Activated CD8-positive, alpha-beta T cell treated with anti-CD3 and anti-CD28 coated beads for 36 hours (primary cell): Measurements from ENCODE around the gene RBM18. TPM values are rescaled to one million over a fixed set of nuclear protein-coding genes. Genes with fewer than 3 reads are reported as not detected.

Experiments used
- ATAC-seq: fragments of 200-7000 bp; cut with Tn5 transposase; one replicate; pipeline ENCODE4 v1.10.0; 2021; ENCODE audit warnings: mild to moderate bottlenecking, moderate library complexity
- CTCF ChIA-PET: fragments of 350-600 bp; sonication (Branson Sonifier 250); formaldehyde crosslinking; loops from one replicate; lab custom pipeline; 2021; ENCODE audit warnings: antibody characterized with exemption; lab: Charles Lee
- POLR2A ChIA-PET: fragments of 350-600 bp; sonication (Branson Sonifier 250); formaldehyde crosslinking; loops from one replicate; lab custom pipeline; 2021; ENCODE audit warnings: antibody characterized with exemption; lab: Charles Lee
- DNase-seq: peaks from one replicate; pipeline ENCODE4 v3.0.0-alpha.2; 2020
- H3K27ac Mint-ChIP-seq: one replicate; pipeline ENCODE4 v1.8.0; 2021; ENCODE audit warnings: mild to moderate bottlenecking, mixed read lengths
- H3K27me3 Mint-ChIP-seq: one replicate; pipeline ENCODE4 v1.8.0; 2021; ENCODE audit warnings: mixed read lengths
- H3K36me3 Mint-ChIP-seq: one replicate; pipeline ENCODE4 v1.8.0; 2021; ENCODE audit warnings: low read depth, mixed read lengths
- H3K4me1 Mint-ChIP-seq: one replicate; pipeline ENCODE4 v1.8.0; 2021; ENCODE audit warnings: low read depth, mixed read lengths
- H3K4me3 Mint-ChIP-seq: one replicate; pipeline ENCODE4 v1.8.0; 2021; ENCODE audit warnings: mild to moderate bottlenecking, moderate library complexity, mixed read lengths
- H3K9me3 Mint-ChIP-seq: one replicate; pipeline ENCODE4 v1.8.0; 2021; ENCODE audit warnings: mixed read lengths
- CTCF ChIP-seq: fragments of 200-600 bp; IDR thresholded peaks from one replicate; pipeline ENCODE4 v1.8.0; 2022; ENCODE audit warnings: antibody characterized with exemption, mild to moderate bottlenecking
- intact Hi-C: fragments of 100-400 bp; cut with micrococcal nuclease; formaldehyde crosslinking; loops from one replicate; pipeline ENCODE4 v1.10.0; 2022
- total RNA-seq, 2 experiments: library from RNA; stranded (reverse); gene quantifications; one replicate each; pipeline ENCODE4 v1.2.3, GENCODE V29; 2021

The RBM18 gene
- total RNA-seq, 2 experiments from 2014 or later, result 24.3 to 28.6 TPM

- Mint-ChIP-seq H3K4me3 (no peak overlapping the region), H3K4me1 (no peaks in the 10 kb centered on the region), H3K27ac (no peak overlapping the region), H3K36me3 (peaks cover 35% of the 10 kb centered on the region), H3K27me3 (no peaks in the 10 kb centered on the region), H3K9me3 (no peaks in the 10 kb centered on the region)
- no peak for TF ChIP-seq CTCF
- POLR2A ChIA-PET, result no interaction called here
- CTCF ChIA-PET, result interaction anchor here (1.5 to 1.8 kb wide), 3 partner anchors 43 to 208 kb away, joined by 4 to 7 read pairs (median 6); no protein-coding TSS in a partner anchor
- intact Hi-C loops, result no loop called here
- DNase-seq (no peak), ATAC-seq (no peak)
Measured at GRCh38 chr9:122307061-122307460, 42.4 kb upstream of the RBM18 start.

GRCh38 chr9:122302237-122303093 is 37.8 kb upstream of the RBM18 start:
- DNase-seq, result no peak
- H3K9me3 Mint-ChIP-seq, result no peaks in the 10 kb centered on the region
- intact Hi-C loops, result no loop called here
- no peaks in the 10 kb centered on the region for H3K4me1 Mint-ChIP-seq
- no peak overlapping the region for H3K4me3 Mint-ChIP-seq
- no peak overlapping the region for H3K27ac Mint-ChIP-seq
- POLR2A ChIA-PET, result no interaction called here
- CTCF ChIA-PET, result no interaction called here
- no peaks in the 10 kb centered on the region for H3K27me3 Mint-ChIP-seq
- no peak for ATAC-seq
- TF ChIP-seq CTCF, result no peak
- peaks cover 45% of the 10 kb centered on the region for H3K36me3 Mint-ChIP-seq

GRCh38 chr9:122297512-122297911 is 32.9 kb upstream of the RBM18 start:
- POLR2A ChIA-PET, result no interaction called here
- intact Hi-C loops, result no loop called here
- CTCF ChIA-PET, result no interaction called here
- DNase-seq, result no peak
- Mint-ChIP-seq H3K27ac (no peak overlapping the region), H3K27me3 (no peaks in the 10 kb centered on the region), H3K36me3 (peaks cover 58% of the 10 kb centered on the region), H3K9me3 (no peaks in the 10 kb centered on the region), H3K4me3 (no peak overlapping the region), H3K4me1 (peaks cover 5% of the 10 kb centered on the region)
- TF ChIP-seq CTCF, result no peak
- ATAC-seq, result no peak

GRCh38 chr9:122294531-122294930 is 29.9 kb upstream of the RBM18 start:
- Mint-ChIP-seq H3K9me3 (no peaks in the 10 kb centered on the region), H3K27me3 (no peaks in the 10 kb centered on the region), H3K4me1 (peaks cover 5% of the 10 kb centered on the region), H3K4me3 (no peak overlapping the region), H3K27ac (no peak overlapping the region), H3K36me3 (peaks cover 53% of the 10 kb centered on the region)
- intact Hi-C loops, result no loop called here
- DNase-seq (no peak), ATAC-seq (no peak)
- TF ChIP-seq CTCF, result no peak
- CTCF ChIA-PET, result interaction anchor here (1.1 kb wide), 1 partner anchor 170 kb away, joined by 3 read pairs; no protein-coding TSS in a partner anchor
- POLR2A ChIA-PET, result no interaction called here

GRCh38 chr9:122291458-122291857 is 26.8 kb upstream of the RBM18 start:
- ATAC-seq (no peak), DNase-seq (no peak)
- intact Hi-C loops, result no loop called here
- no peak for TF ChIP-seq CTCF
- Mint-ChIP-seq H3K4me3 (no peak overlapping the region), H3K9me3 (no peaks in the 10 kb centered on the region), H3K4me1 (peaks cover 7% of the 10 kb centered on the region), H3K36me3 (peaks cover 51% of the 10 kb centered on the region), H3K27me3 (no peaks in the 10 kb centered on the region), H3K27ac (no peak overlapping the region)
- POLR2A ChIA-PET, result interaction anchor here (1.5 kb wide), 1 partner anchor 22 kb away, joined by 4 read pairs; no protein-coding TSS in a partner anchor
- CTCF ChIA-PET, result interaction anchor here (1.0 to 1.1 kb wide), 2 partner anchors 25 to 146 kb away, joined by 3 read pairs; no protein-coding TSS in a partner anchor
